Measurements from ENCODE around the gene HMG20B.
"Not testable (repeated sequence)": the region's sequence is repeated elsewhere in the genome, so short reads cannot be mapped to it uniquely, and the experiment has no call there.

Gene HMG20B

GRCh38 chr19:3572855-3573161 is at the start of gene HMG20B:
Gene HMG20B (plus strand): TSS chr19:3572944. CDS start chr19:3573310, 366 bp downstream.
- FAIRE-seq: no peak

GRCh38 chr19:3523361-3524077 is 49.2 kb upstream of the HMG20B start:
- FAIRE-seq: no peak

- FAIRE-seq: no peak
These were observed 48.5 kb upstream of the HMG20B start for GRCh38 chr19:3524078-3524842.

- no peak for FAIRE-seq
These were observed 47.8 kb upstream of the HMG20B start for GRCh38 chr19:3524904-3525451.

GRCh38 chr19:3526507-3527237 is 46.1 kb upstream of the HMG20B start:
- no peak for FAIRE-seq

- FAIRE-seq: no peak
These were observed 45.4 kb upstream of the HMG20B start for GRCh38 chr19:3527238-3527910.

GRCh38 chr19:3528080-3528479 is 44.7 kb upstream of the HMG20B start:
- FAIRE-seq: no peak

GRCh38 chr19:3528539-3529211 is 44.1 kb upstream of the HMG20B start:
- no peak for FAIRE-seq

GRCh38 chr19:3529299-3529698 is 43.4 kb upstream of the HMG20B start:
- not testable (repeated sequence) for FAIRE-seq

- FAIRE-seq: no peak
These were observed 42.4 kb upstream of the HMG20B start for GRCh38 chr19:3530389-3530788.

GRCh38 chr19:3531716-3532115 is 41.0 kb upstream of the HMG20B start:
- FAIRE-seq: no peak

GRCh38 chr19:3532154-3532786 is 40.5 kb upstream of the HMG20B start:
- FAIRE-seq: no peak

- FAIRE-seq: no peak
These were observed 39.7 kb upstream of the HMG20B start for GRCh38 chr19:3533033-3533432.

- FAIRE-seq: no peak
These were observed 39.1 kb upstream of the HMG20B start for GRCh38 chr19:3533563-3534216.

GRCh38 chr19:3534375-3535234 is 38.1 kb upstream of the HMG20B start:
- no peak for FAIRE-seq

GRCh38 chr19:3535235-3535535 is 37.6 kb upstream of the HMG20B start:
- FAIRE-seq: no peak

GRCh38 chr19:3535563-3535965 is 37.2 kb upstream of the HMG20B start:
- FAIRE-seq: no peak

GRCh38 chr19:3535981-3536380 is 36.8 kb upstream of the HMG20B start:
- no peak for FAIRE-seq

- FAIRE-seq: no peak
These were observed 36.2 kb upstream of the HMG20B start for GRCh38 chr19:3536429-3537100.

GRCh38 chr19:3537101-3537437 is 35.7 kb upstream of the HMG20B start:
- no peak for FAIRE-seq
